Activated CD4-positive, alpha-beta T cell treated with anti-CD3 and anti-CD28 coated beads, Interleukin-2, amount 10 ng/mL, durations not matched to agents 7 days and 5 days (primary cell): ENCODE measurements around the gene RNF14. TPM values are rescaled to one million over a fixed set of nuclear protein-coding genes. Genes with fewer than 3 reads are reported as not detected.

ENCODE experiments used
- CTCF ChIA-PET: fragments of 350-600 bp; sonication (Branson Sonifier 250); formaldehyde crosslinking; loops from one replicate; lab custom pipeline; 2021; ENCODE audit warnings: antibody characterized with exemption; lab: Charles Lee
- POLR2A ChIA-PET: fragments of 350-600 bp; sonication (Branson Sonifier 250); formaldehyde crosslinking; loops from one replicate; lab custom pipeline; 2021; ENCODE audit warnings: antibody characterized with exemption; lab: Charles Lee
- DNase-seq: peaks from one replicate; pipeline ENCODE4 v3.0.0-alpha.2; 2020
- H3K27ac Mint-ChIP-seq: one replicate; pipeline ENCODE4 v1.8.0; 2021; ENCODE audit warnings: mild to moderate bottlenecking, moderate library complexity, mixed read lengths
- H3K27me3 Mint-ChIP-seq: one replicate; pipeline ENCODE4 v1.8.0; 2021; ENCODE audit warnings: mixed read lengths
- H3K36me3 Mint-ChIP-seq: one replicate; pipeline ENCODE4 v1.8.0; 2021; ENCODE audit warnings: low read depth, mixed read lengths
- H3K4me1 Mint-ChIP-seq: one replicate; pipeline ENCODE4 v1.8.0; 2021; ENCODE audit warnings: mixed read lengths
- H3K4me3 Mint-ChIP-seq: one replicate; pipeline ENCODE4 v1.8.0; 2021; ENCODE audit warnings: mild to moderate bottlenecking, moderate library complexity, mixed read lengths
- H3K9me3 Mint-ChIP-seq: one replicate; pipeline ENCODE4 v1.8.0; 2021; ENCODE audit warnings: mixed read lengths
- total RNA-seq, 2 experiments: library from RNA; stranded (reverse); gene quantifications; one replicate each; pipeline ENCODE4 v1.2.3, GENCODE V29; 2021

The RNF14 gene
- total RNA-seq, 2 experiments from 2014 or later: 28.8 to 33.7 TPM

DNA sequence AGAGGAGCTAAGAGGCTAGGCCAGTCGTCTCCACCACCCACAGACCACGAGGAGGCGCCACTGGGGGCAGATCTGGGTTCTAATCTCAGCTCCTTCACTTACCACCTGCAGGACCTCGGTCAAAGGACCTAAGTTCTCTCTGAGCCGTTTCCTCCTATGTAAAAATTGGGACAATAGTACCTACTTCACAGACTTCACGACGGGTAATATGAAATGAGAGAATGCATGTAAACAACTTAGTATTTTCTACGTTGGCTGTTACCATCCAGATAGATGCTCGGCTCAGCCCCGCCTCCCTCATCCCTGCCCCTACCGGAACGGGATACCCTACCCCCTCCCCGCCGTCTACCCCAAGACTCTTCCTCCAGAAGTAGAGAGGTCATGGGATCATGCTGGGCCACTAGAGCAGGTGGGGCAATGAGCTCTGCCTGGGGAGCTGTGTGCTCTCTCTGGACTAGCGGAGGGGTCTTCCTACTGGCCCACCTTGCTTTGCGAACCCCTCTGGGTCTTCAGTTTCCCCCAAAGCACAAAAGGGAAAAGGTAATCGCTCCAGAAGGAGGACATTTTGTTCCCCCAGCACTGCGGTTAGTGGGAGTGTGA, 43.4 kb downstream of the RNF14 start:
- H3K36me3 Mint-ChIP-seq: peaks cover 25% of the 10 kb centered on the region
- peaks cover 84% of the 10 kb centered on the region for H3K4me1 Mint-ChIP-seq
- H3K4me3 Mint-ChIP-seq: peak overlapping the region; percentile 78
- ChIA-PET POLR2A (interaction anchor here (1.0 kb wide), 1 partner anchor 43 kb away, joined by 4 read pairs; the partner anchor contains the start of gene RNF14), CTCF (interaction anchor here (0.5 to 3.2 kb wide), 25 partner anchors 8 to 320 kb away, joined by 3 to 22 read pairs (median 5); partner anchors contain the start of genes NDFIP1, RNF14 and SPRY4)
- peak overlapping the region; percentile 85 for H3K27ac Mint-ChIP-seq
- peaks cover 2% of the 10 kb centered on the region for H3K9me3 Mint-ChIP-seq
- H3K27me3 Mint-ChIP-seq: no peaks in the 10 kb centered on the region
- DNase-seq: peak; percentile 57

DNA sequence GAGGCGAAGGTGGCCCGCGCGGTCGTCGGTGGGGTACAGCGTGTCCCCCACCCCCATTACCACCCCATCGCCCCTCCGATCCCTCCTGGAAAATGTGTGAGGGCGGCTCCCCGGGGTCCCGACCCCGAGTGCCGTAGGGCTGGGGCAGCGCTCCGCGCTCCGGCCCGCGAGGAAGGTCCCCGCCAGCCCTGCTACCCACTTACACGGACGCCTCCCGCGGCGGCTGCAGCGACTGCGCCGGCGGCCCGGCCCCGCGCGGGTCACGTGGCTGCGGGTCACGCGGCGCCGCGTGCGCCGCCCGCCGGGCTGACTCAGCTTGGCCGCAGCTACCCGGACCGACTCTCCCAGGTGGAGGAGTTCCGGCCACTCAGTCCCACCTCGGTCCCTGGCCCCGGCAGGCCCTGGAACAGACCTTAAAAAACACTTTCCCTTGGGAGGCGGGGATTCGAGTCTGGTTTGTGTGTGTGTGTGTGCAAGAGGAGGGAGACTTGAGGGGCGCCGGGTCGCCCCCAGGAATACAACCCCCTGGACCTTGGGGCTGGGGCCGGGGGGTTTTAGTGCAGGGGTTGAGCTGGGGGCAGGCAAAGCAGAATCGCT, 44.0 kb downstream of the RNF14 start, which contains the start of gene GNPDA1:
TSS of gene GNPDA1 (minus strand) at position 236 of the 597 bp plus-strand sequence. CDS start 992 bp downstream, outside the sequence.
- Mint-ChIP-seq H3K4me1 (peaks cover 83% of the 10 kb centered on the region), H3K9me3 (peaks cover 4% of the 10 kb centered on the region), H3K36me3 (peaks cover 21% of the 10 kb centered on the region), H3K27ac (peak within 1 kb of the TSS; percentile 96), H3K4me3 (peak within 1 kb of the TSS; percentile 82), H3K27me3 (no peaks in the 10 kb centered on the region)
- peak; percentile 68 for DNase-seq
- ChIA-PET POLR2A (interaction anchor here (1.0 kb wide), 1 partner anchor 44 kb away, joined by 4 read pairs; the partner anchor contains the start of gene RNF14), CTCF (interaction anchor here (0.6 to 2.2 kb wide), 14 partner anchors 12 to 321 kb away, joined by 3 to 9 read pairs (median 6); partner anchors contain the start of genes NDFIP1 and RNF14)

GRCh38 chr5:142013734-142014521, 45.0 kb downstream of the RNF14 start:
- Mint-ChIP-seq H3K9me3 (peaks cover 6% of the 10 kb centered on the region), H3K27ac (peak overlapping the region; percentile 96), H3K4me1 (peaks cover 82% of the 10 kb centered on the region), H3K27me3 (no peaks in the 10 kb centered on the region), H3K36me3 (peaks cover 17% of the 10 kb centered on the region), H3K4me3 (peak overlapping the region; percentile 82)
- DNase-seq: no peak
- POLR2A ChIA-PET: no interaction called here
- CTCF ChIA-PET: interaction anchor here (0.7 to 2.2 kb wide), 10 partner anchors 17 to 117 kb away, joined by 3 to 7 read pairs (median 3); partner anchors contain the start of genes NDFIP1 and PCDH12

DNA sequence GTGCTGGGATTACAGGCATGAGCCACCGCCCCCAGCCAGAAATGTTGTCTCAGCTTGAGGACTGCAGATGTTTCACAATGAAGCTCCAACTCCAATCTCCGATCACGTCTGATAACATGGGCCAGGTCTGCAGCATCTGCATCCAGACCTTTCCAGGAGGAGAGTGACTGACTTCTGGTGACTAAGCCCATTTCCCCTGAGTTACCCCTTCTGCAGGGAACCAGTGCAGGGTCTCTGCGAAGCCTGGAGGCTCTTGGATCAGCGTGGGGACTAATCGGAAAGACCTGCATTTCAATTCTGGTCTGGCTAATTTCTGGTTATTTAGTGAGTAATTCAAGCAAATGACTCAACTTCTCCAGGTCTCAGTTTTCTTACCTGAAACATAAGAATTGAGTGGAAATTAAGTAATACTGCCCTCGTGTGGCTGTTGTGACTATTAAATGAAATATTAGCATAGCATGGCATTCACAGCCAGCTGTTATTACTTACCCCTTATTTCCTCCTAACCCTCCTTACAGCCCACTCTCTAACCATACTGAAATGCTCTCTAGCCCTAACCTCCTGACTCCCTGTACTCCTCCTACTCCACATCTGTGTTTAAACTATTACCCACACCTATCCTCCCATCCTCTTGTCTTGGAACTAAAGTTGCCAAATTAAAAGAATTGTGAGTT, 46.1 kb downstream of the RNF14 start:
- Mint-ChIP-seq H3K27ac (peak overlapping the region; percentile 92), H3K9me3 (peaks cover 10% of the 10 kb centered on the region), H3K36me3 (peaks cover 15% of the 10 kb centered on the region), H3K4me3 (peak overlapping the region; percentile 38), H3K27me3 (no peaks in the 10 kb centered on the region), H3K4me1 (peaks cover 74% of the 10 kb centered on the region)
- ChIA-PET POLR2A (interaction anchor here (1.6 kb wide), 1 partner anchor 128 kb away, joined by 4 read pairs; no protein-coding TSS in a partner anchor), CTCF (interaction anchor here (0.6 to 2.1 kb wide), 11 partner anchors 10 to 116 kb away, joined by 3 to 8 read pairs (median 3); partner anchors contain the start of gene PCDH12)
- DNase-seq: peak; percentile 76

DNA sequence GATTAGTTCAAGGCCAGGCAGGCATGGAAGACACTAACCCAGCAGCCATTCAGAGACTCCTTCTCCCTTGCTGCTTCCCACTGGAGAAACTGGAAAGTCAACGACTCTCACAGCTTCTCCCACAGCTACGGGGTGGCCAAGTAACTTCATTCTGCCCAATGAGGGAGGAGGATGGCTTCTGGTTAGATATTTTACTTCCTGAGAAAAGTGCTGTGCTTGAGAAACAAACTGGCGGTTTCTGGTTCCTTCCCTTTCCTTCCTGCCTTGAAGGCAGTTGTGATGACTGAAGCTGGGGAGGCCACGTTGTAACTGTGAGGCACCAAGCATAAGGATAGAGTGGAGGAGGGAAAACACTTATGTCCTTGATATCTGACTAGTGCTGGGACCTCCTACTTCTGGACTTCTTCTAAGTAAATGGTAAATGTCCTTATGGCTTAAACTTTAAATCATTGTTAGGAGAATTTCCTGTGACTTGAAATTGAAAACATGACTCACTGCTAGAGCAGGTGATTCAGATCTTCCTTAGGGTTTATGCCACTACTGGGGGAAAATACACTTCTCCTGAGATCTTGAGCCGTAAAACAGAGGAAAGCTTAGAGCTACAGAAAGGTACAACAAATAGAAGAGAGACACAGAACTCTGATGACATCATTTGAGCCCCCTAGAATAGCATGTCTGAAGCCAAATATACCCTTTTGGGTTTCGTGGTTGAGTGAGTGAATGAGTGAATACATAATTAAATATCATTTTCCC, 47.1 kb downstream of the RNF14 start:
- POLR2A ChIA-PET: interaction anchor here (0.8 to 1.6 kb wide), 2 partner anchors 9 to 128 kb away, joined by 3 to 4 read pairs; no protein-coding TSS in a partner anchor
- no peaks in the 10 kb centered on the region for H3K27me3 Mint-ChIP-seq
- CTCF ChIA-PET: interaction anchor here (0.5 to 2.1 kb wide), 12 partner anchors 9 to 107 kb away, joined by 3 to 8 read pairs (median 3); partner anchors contain the start of gene PCDH12
- H3K4me3 Mint-ChIP-seq: peak overlapping the region; percentile 38
- peaks cover 74% of the 10 kb centered on the region for H3K4me1 Mint-ChIP-seq
- H3K9me3 Mint-ChIP-seq: peaks cover 14% of the 10 kb centered on the region
- H3K36me3 Mint-ChIP-seq: peaks cover 18% of the 10 kb centered on the region
- DNase-seq: peak; percentile 66
- H3K27ac Mint-ChIP-seq: peak overlapping the region; percentile 92

DNA sequence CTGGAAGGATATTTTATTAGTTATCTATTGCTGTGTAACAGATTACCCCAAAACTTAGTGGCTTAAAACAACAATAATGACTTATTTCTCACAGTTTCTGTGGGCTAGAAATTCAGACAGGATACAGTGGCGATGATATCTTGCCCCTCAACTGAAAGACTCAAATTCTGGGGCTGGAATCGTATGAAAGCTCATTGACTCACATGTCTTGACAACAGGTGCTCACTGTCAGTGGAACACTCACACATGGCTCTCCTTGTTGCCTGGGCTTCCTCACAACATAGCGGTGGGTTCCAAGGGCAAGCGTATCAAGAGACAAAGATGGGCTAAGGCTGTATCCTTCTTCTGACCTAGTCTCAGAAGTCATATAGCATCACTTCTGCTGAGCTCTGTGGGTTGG, 47.7 kb downstream of the RNF14 start:
- ChIA-PET POLR2A (interaction anchor here (0.8 kb wide), 1 partner anchor 9 kb away, joined by 3 read pairs; no protein-coding TSS in a partner anchor), CTCF (interaction anchor here (0.5 to 2.1 kb wide), 8 partner anchors 8 to 95 kb away, joined by 3 to 8 read pairs (median 3); no protein-coding TSS in a partner anchor)
- Mint-ChIP-seq H3K4me1 (peaks cover 69% of the 10 kb centered on the region), H3K27me3 (no peaks in the 10 kb centered on the region), H3K9me3 (peaks cover 14% of the 10 kb centered on the region), H3K4me3 (peak overlapping the region; percentile 38), H3K27ac (peak overlapping the region; percentile 92), H3K36me3 (peaks cover 16% of the 10 kb centered on the region)
- peak; percentile 48 for DNase-seq

DNA sequence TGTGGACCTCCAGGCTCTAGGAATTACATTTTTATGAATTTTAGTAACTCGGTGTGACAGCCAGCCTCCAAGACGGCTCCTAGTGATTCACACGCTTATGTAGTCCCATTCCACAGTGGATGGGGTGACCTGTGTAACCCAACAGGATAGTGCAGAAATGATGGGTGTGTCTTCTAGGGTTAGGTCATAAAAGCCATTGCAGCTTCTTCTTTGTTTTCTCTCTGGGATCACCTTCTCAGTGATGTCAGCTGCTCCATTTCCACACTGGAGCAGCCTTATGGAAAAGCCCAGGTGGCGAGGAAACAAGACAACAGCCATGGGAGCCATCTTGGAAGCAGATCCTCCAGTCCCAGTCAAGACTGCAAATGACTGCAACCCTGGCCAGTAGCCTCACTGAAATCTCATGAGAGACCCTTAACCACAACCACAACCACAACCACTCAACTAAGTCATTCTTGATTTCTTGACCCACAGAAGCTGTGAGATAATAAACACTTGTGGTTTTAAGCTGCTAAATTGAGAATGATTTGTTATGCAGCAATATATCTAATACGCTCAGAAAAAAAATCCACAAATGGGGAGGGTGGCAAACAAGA, 49.0 kb downstream of the RNF14 start:
- H3K4me3 Mint-ChIP-seq: no peak overlapping the region
- ChIA-PET CTCF (interaction anchor here (0.6 to 1.7 kb wide), 2 partner anchors 42 to 52 kb away, joined by 4 to 5 read pairs; no protein-coding TSS in a partner anchor), POLR2A (no interaction called here)
- H3K27ac Mint-ChIP-seq: peak overlapping the region; percentile 60
- H3K36me3 Mint-ChIP-seq: peaks cover 12% of the 10 kb centered on the region
- peaks cover 60% of the 10 kb centered on the region for H3K4me1 Mint-ChIP-seq
- DNase-seq: no peak
- H3K27me3 Mint-ChIP-seq: no peaks in the 10 kb centered on the region
- peaks cover 14% of the 10 kb centered on the region for H3K9me3 Mint-ChIP-seq

GRCh38 chr5:142020122-142020659, 51.3 kb downstream of the RNF14 start:
- ChIA-PET CTCF (interaction anchor here (0.6 to 1.7 kb wide), 4 partner anchors 9 to 90 kb away, joined by 3 to 4 read pairs (median 4); no protein-coding TSS in a partner anchor), POLR2A (no interaction called here)
- Mint-ChIP-seq H3K36me3 (peaks cover 12% of the 10 kb centered on the region), H3K4me3 (no peak overlapping the region), H3K9me3 (peaks cover 14% of the 10 kb centered on the region), H3K4me1 (peaks cover 49% of the 10 kb centered on the region), H3K27me3 (no peaks in the 10 kb centered on the region), H3K27ac (no peak overlapping the region)
- DNase-seq: no peak

DNA sequence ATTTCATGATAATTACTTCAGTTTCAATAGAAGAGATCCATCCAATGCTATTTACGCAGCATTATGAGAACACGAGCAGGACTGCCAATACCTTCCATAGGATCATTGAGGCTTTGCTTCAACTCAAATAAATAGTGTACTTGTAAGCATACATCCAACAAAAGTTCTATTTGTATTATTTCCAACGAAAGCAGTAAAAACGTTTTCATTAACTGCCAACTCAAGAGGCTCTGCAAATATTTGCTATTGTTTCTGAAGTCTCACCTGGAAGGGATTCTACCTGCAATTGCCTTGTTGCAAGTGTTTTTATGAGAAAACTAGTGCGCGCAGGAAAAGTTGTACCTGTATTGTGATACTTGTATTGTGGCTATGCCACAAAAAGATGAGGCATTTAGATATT, 54.9 kb downstream of the RNF14 start:
- H3K4me1 Mint-ChIP-seq: peaks cover 22% of the 10 kb centered on the region
- ChIA-PET POLR2A (no interaction called here), CTCF (interaction anchor here (1.0 to 1.6 kb wide), 2 partner anchors 17 to 45 kb away, joined by 3 to 4 read pairs; no protein-coding TSS in a partner anchor)
- H3K4me3 Mint-ChIP-seq: no peak overlapping the region
- H3K36me3 Mint-ChIP-seq: peaks cover 8% of the 10 kb centered on the region
- H3K27ac Mint-ChIP-seq: peak overlapping the region; percentile 97
- H3K9me3 Mint-ChIP-seq: peaks cover 8% of the 10 kb centered on the region
- no peaks in the 10 kb centered on the region for H3K27me3 Mint-ChIP-seq
- no peak for DNase-seq

- Mint-ChIP-seq H3K4me1 (peaks cover 19% of the 10 kb centered on the region), H3K4me3 (peak overlapping the region; percentile 80), H3K27me3 (no peaks in the 10 kb centered on the region), H3K27ac (peak overlapping the region; percentile 97), H3K36me3 (peaks cover 6% of the 10 kb centered on the region), H3K9me3 (peaks cover 5% of the 10 kb centered on the region)
- DNase-seq: peak; percentile 89
- POLR2A ChIA-PET: interaction anchor here (0.6 to 0.9 kb wide), 2 partner anchors 8 to 45 kb away, joined by 3 read pairs; no protein-coding TSS in a partner anchor
- CTCF ChIA-PET: interaction anchor here (0.6 to 1.8 kb wide), 6 partner anchors 9 to 76 kb away, joined by 3 to 7 read pairs (median 4); partner anchors contain the start of gene RNF14
Observed at GRCh38 chr5:142024771-142025304, 55.9 kb downstream of the RNF14 start.
